PC-9 (cell line): ENCODE data around the gene ARNT2.

ENCODE experiments used
- CTCF ChIP-seq: fragments of 200-600 bp; sonication (generic); conservative IDR thresholded peaks from 2 replicates; pipeline ENCODE4 v1.6.1; 2017; ENCODE audit warnings: mixed run types, antibody characterized with exemption, mild to moderate bottlenecking, moderate library complexity
- EZH2 ChIP-seq: fragments of 200-600 bp; sonication (generic); IDR thresholded peaks from 2 replicates; pipeline ENCODE4 v1.8.0; 2017; ENCODE audit warnings: antibody characterized with exemption, low read depth

- TF ChIP-seq CTCF (no peak), EZH2 (no peak)
Observed at GRCh38 chr15:80382285-80382684, 21.9 kb upstream of the ARNT2 start.
